ENCODE data around the gene OR10G2.
"Not testable (repeated sequence)": the region's sequence is repeated elsewhere in the genome, so short reads cannot be mapped to it uniquely, and the experiment has no call there.

Gene OR10G2, protein sequence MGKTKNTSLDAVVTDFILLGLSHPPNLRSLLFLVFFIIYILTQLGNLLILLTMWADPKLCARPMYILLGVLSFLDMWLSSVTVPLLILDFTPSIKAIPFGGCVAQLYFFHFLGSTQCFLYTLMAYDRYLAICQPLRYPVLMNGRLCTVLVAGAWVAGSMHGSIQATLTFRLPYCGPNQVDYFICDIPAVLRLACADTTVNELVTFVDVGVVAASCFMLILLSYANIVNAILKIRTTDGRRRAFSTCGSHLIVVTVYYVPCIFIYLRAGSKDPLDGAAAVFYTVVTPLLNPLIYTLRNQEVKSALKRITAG

DNA sequence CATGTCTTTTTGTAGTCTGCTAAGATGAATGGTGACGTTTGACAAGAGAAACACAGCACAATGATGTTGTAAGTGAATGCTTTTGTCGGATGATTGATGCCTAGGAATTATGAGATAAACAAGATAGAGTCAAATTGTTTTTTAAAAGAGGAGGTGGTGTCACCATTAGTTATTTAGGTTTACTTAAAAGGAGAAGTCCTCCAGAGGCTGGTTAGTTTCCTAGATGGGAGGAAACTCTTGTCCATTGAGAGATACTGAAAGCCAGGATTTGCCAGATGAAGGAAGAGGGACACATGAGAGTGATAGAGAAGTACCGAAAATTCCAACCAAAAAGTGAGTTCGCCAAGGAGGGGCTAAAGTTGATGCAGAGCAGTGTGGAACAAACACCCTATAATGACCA lies at the start of gene OR10G2:
OR10G2 (minus strand) TSS at position 101 of the 400 bp plus-strand sequence; CDS start at position 3, 98 bp downstream.
- no peak for DNase-seq

DNA sequence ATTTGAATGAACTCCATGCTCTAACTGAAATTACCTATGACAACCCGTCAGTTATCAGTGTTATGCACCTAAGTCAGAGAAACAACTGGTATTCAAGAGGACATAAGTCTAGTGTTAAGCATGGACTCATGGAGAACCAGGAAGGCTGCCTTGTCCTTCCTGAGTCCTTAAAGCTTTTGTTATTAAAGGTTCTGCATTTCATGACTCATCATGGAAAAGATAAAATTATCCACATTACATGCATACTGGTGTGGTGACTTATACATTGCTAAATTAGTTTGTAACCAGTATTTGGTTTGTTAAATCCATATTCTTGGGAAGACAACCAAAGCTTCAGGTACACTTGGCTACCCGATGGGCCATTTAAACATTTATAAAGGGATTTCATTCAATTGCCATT lies 45.3 kb upstream of the OR10G2 start:
- no peak for DNase-seq

DNA sequence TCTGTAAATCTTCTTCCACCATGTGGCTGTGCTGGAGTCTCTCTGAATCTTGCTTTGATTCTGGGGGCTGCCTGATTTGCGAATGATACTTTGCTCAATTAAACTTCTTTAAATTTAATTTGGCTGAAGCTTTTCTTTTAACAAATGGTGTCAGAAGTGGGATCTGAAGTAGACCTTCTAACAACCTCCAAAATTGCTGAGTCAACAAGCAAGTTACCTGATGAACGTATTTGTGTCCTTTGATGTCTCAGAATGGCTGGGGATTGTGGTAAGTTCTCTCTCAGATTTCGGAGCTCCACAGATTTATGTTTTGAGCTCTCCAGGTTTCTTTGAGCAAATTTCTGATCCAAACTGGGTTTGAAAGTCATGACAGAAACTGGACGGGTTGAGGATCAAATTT lies 40.8 kb upstream of the OR10G2 start:
- no peak for DNase-seq

DNA sequence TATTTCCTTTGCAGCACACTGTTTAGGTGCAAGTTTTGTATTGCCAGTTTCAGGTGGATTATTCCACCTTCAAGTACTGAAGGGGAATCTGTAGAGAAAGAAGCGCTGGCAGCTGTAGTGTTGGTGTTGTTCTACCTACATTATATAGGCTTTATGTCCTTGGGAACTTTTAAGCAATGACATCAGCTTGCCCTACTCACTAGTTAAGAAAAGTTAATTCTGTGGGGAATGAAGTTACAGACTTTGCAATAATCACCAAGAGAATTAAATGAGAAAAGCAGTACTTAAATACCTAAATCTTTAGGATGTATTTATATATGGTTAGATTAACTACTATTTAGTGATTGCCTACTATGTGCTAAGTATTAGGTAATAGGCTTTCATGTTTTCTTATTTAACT lies 39.0 kb upstream of the OR10G2 start, which contains the start of gene OR4E1:
OR4E1 (minus strand) TSS at position 101 of the 400 bp plus-strand sequence. CDS start 2,883 bp downstream, outside the sequence.
- no peak for DNase-seq

DNA sequence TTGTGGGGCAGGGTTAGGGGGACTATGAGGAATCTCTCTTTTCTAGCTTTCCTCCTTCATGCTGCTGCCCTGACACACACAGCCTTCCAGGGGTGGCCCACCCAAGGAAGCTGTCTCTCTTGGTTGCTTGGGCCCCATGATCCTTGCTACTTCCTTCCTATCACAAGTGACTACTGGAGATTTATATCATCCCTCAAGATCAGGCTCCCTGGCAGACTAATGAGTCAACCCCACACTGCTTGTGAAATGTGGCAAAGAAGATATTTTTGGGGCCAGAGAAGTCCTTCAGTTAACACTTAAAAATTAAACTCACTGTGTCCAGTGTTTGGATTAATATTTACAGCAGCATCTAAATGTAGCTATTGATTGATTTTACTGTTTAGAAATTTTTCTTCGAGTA lies 37.4 kb upstream of the OR10G2 start:
- DNase-seq, result no peak

DNA sequence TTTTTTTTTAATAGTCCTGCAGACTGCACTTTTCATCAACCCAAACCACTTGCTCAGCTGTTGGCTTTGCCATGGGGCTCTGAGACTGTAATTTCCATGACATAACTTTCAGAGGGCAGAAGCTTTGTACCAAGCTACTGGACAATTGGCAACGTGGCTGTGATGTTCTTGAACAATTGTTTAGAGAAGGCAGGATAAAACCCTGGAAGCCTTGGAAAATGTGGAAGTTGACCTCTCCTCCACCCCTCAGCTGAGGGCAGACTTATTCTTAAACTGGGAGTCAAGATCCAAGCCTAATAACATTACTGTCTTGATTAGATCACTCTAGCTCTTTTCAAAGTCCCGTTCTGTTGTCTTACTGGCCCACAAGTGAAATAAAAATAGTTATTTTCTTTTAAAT lies 36.6 kb upstream of the OR10G2 start:
- no peak for DNase-seq

DNA sequence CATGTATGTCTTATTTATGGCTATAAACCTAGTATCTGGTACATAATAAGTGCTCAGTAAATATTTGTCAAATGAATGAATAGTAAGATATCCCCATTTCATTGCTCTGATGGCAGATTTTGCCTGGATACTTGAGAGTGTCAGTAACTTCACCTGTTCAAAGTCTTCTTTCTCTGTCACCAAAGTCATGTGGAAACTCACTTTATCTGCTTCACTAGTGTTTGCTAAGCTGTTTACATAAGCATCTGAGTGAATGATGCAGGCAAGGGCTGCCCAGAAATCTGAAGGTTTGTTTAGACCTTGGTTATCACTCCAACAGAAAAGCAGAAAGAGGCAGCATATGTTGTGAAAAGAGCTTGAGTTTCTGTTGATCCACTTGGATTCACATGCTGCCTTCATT lies 34.5 kb upstream of the OR10G2 start:
- DNase-seq, result no peak

DNA sequence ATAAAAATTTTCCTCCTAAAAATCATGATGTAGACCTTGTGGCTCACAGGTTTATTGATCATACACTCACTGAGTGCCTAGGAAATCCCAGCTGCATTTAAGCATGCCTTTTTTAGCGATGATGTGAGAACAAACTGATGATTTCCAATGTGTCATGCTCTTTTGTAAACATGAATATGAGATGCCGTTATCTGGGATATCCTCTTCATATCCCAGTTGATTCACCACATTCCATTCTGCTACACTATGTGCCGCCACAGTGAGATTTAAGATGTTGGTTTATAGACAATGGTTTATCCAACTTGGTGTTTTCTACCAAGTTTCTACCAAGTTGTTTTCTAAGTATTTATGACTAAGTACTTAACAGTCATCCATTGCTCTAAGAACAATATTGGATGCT lies 33.6 kb upstream of the OR10G2 start:
- DNase-seq, result no peak

DNA sequence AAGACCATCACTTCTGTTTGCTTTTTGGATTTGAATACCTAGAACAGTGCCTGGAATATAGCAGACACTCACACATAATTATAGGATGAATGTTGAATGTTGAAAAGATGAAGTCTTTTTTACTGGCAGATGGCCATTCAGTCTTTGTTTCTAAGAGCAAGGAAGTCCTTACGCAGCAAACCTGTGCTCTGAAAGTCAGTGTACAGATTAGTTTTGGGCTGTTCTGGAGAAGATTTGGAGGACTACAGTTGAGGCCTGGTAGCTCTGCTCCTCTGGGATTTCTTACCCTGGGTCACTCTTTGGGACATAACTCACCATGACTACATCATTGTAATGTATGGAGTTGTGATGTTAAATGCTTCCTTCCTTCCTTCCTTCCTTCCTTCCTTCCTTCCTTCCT lies 22.2 kb upstream of the OR10G2 start:
- DNase-seq, result no peak

DNA sequence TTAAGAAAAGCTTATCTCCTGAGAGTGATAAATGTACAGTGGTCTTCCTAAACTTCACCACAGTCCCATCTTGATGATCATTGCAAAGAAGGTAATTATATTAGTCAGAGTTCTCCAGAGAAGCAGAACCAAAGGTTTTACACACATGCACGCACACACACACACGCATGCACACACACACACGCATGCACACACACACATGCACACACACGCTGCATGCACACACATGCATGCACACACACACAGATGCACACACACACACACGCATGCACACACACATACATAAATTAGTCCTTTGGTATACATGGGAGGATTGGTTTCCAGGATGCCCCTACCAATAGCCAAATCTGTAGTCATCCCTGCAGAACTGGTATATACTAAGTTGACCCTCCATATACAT lies 19.5 kb upstream of the OR10G2 start:
- DNase-seq, result no peak

DNA sequence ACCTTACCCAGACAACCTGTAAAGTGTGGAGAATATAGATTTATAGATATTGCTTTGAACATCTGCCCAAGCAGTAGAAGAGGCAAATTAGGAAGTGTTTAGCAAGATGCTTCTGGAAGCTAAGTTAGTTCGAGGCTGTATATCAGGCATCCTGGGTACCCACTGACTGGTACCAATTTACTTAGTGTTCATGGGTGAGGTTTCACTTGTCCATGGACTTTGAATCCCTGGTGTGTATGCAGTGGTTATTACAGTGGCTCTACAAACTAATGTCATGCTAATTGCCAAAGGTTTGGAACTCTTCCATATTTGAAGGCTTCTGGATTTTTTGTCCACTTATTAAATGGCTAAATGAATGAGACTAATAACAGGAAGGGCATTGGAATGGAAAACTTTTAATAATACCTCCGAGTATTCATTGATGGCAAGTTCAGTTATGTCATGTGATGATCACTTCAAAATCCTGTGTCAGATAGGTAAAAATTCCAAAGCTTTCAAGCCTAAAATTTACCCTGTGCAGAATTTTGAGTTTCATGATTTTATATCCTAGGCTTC lies 18.7 kb upstream of the OR10G2 start, which contains the start of gene OR4E2:
OR4E2 (plus strand) TSS at position 505 of the 555 bp plus-strand sequence. CDS start 11,248 bp downstream, outside the sequence.
- DNase-seq, result no peak

DNA sequence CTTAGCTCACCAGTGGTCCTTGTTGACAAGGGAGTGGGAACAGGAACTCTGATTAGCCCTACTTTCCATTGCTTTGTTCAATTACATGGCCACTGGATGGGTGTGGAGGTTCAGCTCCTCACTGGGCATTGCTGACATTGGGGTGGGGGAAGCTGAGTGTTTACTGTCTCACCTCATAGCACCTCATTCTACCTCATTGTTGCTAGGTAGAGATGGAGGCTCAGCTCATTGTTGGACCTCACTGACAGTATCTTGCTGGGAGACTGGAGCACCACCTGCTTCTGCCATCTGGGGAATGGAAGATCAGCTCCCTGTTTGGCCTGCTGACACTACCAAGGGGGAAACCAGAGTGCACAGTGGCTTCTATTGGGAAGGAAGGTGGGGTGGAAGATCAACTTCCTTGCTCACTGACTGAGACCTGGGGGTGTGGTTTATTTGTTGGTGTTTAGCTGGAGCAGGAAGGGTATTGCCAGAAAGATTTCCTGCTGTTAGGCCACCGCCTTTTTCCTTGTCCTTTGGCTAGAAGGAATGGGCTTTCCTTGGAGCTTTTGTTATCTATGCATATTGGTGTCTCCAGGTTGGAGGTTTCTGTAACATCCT lies 17.6 kb upstream of the OR10G2 start:
- no peak for DNase-seq

DNA sequence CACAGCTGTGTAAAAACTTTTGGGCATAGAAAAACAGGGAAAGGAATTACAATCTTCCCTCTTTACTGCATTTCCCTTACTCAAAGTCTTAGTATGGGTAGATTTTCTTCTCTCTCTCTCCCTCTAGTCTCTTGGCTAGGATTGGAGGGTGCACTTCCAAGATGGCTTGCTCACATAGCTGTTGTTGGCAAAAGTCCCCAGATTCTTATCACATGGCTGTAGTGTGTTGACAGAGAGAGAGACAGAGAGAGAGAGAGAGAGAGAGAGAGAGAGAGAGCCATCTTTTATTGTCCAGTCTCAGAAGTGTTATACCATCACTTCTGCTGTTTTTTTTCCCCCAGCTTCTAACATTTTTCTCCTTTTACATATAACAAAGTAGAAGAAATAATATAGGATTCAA lies 12.6 kb upstream of the OR10G2 start:
- no peak for DNase-seq

DNA sequence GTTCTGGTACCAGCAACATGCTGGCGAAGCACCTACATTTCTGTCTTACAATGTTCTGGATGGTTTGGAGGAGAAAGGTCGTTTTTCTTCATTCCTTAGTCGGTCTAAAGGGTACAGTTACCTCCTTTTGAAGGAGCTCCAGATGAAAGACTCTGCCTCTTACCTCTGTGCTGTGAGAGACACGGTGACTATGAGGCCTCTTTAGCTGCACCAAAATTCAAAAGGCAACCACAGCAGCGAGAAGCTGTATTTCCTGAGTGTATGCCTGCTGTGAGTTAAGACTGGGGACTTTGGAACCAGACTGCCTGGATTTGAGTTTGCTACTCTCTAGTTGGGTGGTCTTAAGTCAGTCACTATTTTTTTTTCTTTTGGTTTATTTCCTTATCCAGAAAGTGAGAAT lies 8.7 kb upstream of the OR10G2 start:
- DNase-seq, result no peak

DNA sequence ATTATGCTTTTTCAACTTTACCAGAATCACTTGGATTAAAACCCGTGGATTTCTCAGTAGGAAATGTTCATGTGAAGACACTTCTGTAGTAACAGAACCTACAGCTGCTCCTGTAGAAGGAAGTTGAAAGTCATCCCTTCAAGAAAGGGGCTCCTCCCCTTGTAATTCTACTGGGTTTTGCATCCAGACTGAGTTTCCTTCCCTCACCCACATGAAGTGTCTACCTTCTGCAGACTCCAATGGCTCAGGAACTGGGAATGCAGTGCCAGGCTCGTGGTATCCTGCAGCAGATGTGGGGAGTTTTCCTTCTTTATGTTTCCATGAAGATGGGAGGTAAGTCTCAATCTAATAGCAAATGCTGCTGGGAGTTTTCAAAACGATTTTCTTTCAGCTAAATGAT lies 7.9 kb upstream of the OR10G2 start:
- no peak for DNase-seq

DNA sequence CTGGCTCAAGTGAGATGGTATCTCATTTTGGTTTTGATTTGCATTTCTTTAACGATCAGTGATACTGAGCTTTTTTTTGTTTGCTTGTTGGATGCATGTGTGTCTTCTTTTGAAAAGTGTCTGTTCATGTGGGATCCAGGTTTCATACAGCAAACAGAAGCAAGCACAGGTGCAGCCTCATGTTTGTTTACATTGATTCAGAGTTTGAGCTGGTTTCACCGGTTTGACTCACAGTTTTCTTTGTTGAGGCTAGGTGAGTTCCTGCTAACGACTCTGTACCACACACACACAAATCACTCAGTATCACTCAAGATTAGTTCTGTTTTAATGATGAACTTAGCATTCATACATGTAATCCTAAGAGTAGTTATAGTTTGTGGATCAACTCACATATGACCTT lies 3.7 kb downstream of the OR10G2 start:
- no peak for DNase-seq

DNA sequence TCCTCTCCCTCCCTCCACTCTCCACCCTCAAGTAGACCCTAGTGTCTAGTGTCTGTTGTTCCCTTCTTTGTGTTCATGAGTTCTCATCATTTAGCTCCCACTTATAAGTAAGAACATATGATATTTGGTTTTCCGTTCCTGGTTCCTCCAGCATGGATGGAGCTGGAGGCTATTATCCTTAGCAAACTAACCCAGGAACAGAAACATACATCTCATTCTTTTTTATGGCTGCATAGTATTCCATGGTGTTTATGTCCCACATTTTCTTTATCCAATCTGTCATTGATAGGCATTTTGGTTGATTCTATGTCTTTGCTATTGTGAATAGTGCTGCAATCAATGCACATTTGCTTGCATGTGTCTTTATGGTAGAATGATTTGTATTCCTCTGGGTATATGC lies 4.2 kb downstream of the OR10G2 start:
- not testable (repeated sequence) for DNase-seq

DNA sequence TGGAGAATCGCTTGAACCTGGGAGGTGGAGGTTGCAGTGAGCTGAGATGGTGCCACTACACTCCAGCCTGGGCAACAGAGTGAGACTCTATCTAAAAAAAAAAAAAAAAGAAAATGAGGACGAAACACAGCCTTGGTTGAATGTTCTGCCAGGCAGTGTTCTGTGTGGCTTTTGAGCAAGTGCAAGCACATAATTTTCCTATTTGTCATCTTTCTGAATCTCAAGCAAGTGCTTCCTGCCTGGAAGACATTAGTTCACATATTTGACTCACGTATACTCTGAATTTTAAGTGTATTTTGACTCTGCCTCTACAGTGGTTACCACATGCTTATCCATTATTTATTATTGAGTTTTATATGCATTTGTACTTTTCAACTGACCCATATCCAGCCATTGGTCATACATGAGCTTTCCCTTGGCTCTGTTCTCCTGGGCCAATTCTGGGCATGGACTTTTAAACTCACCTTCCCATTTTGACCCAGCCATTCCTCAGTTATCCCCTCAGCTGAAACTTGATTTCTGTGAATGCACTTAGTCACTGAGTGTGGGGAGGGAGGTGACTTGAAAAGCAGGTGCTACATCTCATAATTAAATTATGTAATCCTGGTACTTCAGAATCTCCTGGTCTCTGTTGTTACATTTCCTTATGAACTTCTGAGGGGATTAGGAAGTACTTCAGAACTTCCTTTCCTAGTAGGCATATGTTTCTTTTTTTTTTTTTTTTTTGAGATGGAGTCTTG lies 8.1 kb downstream of the OR10G2 start:
- DNase-seq, result no peak

DNA sequence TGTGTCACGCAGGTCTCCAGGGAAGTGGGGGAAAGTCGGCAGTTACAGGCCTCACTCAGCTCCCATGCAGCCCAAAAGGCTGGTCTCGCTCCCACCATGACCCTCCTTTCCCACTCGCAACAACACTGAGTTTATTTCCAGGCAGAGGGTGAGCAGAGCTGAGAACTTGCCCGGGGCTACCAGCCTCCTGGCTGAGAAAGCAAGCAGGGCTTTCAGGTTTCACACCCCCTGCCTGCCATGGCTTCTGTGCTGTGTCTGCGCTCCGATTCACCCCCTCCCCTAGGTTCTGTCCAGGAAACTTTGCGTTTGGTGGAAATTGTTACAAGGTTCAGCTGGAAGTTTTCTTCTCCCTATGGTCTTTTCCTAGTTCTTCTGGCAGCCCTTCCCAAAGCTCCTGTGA lies 17.1 kb downstream of the OR10G2 start:
- no peak for DNase-seq

DNA sequence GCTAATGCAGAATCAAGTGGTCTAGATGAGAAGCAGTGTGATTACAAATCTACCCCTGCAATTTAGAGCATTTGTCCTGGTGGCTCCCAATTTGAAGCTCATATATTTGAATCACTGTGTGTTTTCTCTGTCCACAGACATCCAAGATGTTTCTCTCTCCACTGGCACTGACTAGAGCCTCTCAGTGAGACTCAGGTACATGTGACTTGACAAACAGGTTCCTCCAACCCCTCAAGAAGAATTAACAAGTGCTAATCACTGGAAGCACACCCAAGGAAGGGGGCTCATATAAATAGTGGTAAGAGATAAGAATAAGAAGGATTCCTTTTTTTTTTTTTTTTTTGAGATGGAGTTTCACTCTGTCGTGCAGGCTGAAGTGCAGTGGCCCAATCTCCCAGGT lies 20.5 kb downstream of the OR10G2 start:
- DNase-seq, result no peak

DNA sequence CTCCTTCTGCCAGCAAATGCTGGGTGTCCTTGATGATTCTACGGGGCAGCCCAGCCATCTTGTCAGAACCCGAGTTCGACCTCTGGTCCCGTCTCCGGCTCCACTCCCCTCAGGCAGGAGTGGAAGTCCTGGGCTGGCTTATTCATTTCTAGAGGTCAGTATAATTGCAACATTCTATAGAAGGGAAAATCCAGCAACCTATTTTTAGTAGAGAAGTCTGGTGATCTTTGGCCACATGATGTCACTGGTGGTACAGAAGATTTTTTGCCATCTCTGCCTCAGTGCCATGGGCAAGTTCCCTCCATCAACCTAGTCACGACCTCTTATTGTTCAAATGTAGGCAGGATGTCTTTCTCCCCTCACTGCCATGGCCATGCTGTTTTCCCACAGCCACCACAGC lies 22.4 kb downstream of the OR10G2 start:
- no peak for DNase-seq

DNA sequence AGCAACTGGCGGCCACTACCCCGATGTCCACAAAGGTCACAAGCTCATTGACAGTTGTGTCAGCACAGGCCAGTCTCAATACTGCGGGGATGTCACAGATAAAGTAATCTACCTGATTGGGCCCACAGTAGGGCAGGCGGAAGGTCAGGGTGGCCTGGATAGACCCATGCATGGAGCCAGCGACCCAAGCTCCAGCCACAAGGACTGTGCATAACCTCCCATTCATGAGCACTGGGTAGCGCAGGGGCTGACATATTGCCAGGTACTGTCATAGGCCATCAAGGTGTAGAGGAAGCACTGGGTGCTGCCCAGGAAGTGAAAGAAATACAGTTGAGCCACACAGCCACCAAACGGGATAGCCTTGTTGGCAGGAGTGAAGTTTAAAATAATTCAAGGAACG lies 32.6 kb downstream of the OR10G2 start:
- not testable (repeated sequence) for DNase-seq

DNA sequence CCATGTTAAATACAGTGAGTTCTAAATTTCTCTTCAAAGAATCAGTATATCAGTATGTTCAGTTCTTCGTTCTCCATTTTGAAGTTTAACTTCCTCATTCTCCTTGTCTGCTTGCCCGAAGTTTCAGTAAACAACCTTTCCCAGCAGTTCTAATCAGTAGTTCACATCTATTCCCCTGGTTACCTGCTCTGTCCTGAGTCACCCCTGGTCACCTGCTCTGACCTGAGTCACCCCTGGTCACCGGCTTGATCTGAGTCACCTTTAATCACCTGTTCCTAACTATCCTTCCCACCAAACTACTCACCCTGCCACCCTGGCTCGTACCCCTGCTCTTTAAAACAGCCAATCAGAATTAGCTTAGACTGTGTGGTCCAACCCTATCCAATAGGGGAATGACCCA lies 45.4 kb downstream of the OR10G2 start:
- no peak for DNase-seq
